Mucosa of stomach (tissue), 1 donor: Measurements from ENCODE around the gene PRTFDC1.

Experiments
- H3K27me3 ChIP-seq: one replicate; pipeline ENCODE4 v1.7.0; 2013; ENCODE audit warnings: mild to moderate bottlenecking, low read length; ENCODE audit not compliant: control insufficient read depth, insufficient read depth
- H3K36me3 ChIP-seq: one replicate; pipeline ENCODE4 v1.7.0; 2013; ENCODE audit warnings: low read length; ENCODE audit not compliant: control insufficient read depth, insufficient read depth
- H3K4me1 ChIP-seq: one replicate; pipeline ENCODE4 v1.7.0; 2013; ENCODE audit warnings: mild to moderate bottlenecking, low read length; ENCODE audit not compliant: control insufficient read depth, insufficient read depth
- H3K4me3 ChIP-seq: one replicate; pipeline ENCODE4 v1.7.0; 2013; ENCODE audit warnings: low read length
- H3K9ac ChIP-seq: one replicate; pipeline ENCODE4 v1.7.0; 2013; ENCODE audit warnings: mild to moderate bottlenecking, low read length, moderate library complexity
- H3K9me3 ChIP-seq: one replicate; pipeline ENCODE4 v1.7.0; 2013; ENCODE audit warnings: mild to moderate bottlenecking, low read length, moderate library complexity; ENCODE audit not compliant: control insufficient read depth
- donor health status: Pancreatic carcinoma.

The PRTFDC1 gene, protein sequence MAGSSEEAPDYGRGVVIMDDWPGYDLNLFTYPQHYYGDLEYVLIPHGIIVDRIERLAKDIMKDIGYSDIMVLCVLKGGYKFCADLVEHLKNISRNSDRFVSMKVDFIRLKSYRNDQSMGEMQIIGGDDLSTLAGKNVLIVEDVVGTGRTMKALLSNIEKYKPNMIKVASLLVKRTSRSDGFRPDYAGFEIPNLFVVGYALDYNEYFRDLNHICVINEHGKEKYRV

DNA sequence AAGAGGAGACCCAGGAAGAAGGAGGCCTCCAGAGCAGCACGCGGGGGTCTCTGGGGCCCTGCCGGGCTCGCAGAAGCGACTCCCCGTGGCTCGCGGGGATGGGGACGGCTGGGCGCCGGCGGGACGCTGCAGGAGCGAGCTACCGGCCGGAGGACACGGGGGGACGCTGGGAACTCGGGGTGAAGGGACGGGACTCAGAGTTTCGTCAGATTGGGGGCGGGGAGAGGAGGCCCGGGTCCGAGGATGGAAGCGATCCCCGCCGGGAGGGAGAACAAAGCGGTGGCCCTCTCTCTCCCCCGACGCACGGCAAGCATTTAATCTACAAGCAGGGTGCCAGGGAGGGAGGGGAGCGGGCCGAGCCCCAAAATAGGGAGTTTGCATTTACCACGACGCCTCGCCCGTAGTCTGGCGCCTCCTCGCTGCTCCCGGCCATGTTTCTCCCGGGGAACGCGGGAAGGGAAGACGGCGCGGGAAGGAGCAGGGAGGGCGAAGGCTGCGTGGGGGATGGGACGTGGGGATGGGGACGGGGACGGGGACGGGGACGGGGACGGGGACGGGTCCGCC is at the start of gene PRTFDC1:
TSS of gene PRTFDC1 (minus strand) at position 464 of the 564 bp plus-strand sequence. CDS start at position 433, 31 bp downstream.
- no peaks in the 10 kb centered on the region for H3K9me3 ChIP-seq
- H3K36me3 ChIP-seq, result no peaks in the 10 kb centered on the region
- peak within 1 kb of the TSS; percentile 81 for H3K9ac ChIP-seq
- peak within 1 kb of the TSS; percentile 44 for H3K4me3 ChIP-seq
- peaks cover 22% of the 10 kb centered on the region for H3K4me1 ChIP-seq
- H3K27me3 ChIP-seq, result no peaks in the 10 kb centered on the region

DNA sequence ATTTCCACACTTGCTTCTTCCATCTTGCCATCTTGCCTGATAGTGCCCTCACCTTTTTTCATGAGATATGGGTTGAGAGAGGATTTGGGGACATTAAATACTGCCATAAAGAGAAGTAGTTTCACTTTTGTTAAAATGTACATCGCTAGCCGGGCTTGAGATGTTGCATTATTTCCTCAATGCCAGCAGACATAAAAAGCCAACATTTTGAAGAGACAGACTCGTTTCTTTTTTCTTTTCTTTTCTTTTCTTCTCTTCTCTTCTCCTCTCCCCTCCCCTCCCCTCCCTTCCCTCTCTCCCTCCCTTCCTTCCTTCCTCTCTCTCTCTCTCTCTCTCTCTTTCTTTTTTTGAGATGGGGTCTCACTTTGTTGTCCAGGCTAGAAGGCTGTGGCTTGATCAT is 45.6 kb upstream of the PRTFDC1 start:
- Histone ChIP-seq H3K9ac (no peak overlapping the region), H3K27me3 (no peaks in the 10 kb centered on the region), H3K4me3 (no peak overlapping the region), H3K36me3 (no peaks in the 10 kb centered on the region), H3K9me3 (no peaks in the 10 kb centered on the region), H3K4me1 (no peaks in the 10 kb centered on the region)

DNA sequence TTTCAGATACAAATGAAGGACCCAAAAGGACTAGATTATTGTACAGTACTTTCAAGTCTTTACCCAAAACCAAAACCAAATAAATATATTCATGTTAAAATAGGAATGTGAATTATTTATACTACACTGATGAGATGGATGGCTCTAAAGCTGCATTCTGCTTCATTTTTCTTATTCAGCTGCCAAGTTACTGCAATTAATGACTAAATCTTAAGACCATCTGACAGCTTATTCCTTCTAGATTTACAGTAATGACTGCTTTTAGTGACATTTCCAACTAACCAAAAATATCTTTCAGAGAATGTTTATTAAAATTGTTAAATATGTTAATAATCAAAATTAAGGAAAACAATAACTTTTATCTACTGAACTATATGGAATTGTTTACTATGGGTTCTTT is 42.7 kb upstream of the PRTFDC1 start:
- no peaks in the 10 kb centered on the region for H3K36me3 ChIP-seq
- H3K27me3 ChIP-seq, result no peaks in the 10 kb centered on the region
- H3K4me3 ChIP-seq, result no peak overlapping the region
- no peaks in the 10 kb centered on the region for H3K4me1 ChIP-seq
- H3K9me3 ChIP-seq, result no peaks in the 10 kb centered on the region
- no peak overlapping the region for H3K9ac ChIP-seq

DNA sequence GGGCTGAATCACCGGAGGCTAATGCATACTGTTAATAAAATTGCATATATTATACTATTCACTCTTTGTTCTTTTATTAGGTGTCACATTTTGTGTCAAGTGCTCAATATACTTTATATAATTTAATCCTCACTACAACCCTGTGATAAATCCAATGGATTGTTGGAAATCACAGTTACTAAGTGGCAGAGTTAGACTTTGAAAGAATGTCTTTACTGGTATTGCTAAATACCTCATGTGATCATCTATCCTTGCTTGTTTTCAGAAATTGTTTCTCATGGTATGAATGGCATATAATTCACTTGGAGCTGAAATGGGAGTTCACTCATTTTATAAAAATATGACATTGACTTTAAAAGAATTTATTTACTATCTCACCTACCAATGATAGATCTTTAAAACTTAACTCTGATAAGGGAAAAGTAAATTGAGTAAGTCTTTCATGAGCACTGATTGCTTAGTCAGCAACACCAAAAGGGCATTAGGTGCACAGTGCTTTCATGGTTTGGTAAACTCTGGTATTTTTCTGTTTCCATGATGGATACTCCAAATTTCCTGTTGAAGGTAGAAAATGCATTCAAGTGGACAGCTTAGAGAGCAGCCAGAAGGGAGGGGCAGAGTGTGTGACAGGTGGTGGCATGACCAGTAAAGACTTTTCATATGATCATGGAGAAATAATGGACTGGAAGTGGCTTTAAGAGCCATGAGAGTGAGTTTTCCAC is 41.0 kb upstream of the PRTFDC1 start:
- Histone ChIP-seq H3K4me3 (no peak overlapping the region), H3K36me3 (no peaks in the 10 kb centered on the region), H3K4me1 (no peaks in the 10 kb centered on the region)

DNA sequence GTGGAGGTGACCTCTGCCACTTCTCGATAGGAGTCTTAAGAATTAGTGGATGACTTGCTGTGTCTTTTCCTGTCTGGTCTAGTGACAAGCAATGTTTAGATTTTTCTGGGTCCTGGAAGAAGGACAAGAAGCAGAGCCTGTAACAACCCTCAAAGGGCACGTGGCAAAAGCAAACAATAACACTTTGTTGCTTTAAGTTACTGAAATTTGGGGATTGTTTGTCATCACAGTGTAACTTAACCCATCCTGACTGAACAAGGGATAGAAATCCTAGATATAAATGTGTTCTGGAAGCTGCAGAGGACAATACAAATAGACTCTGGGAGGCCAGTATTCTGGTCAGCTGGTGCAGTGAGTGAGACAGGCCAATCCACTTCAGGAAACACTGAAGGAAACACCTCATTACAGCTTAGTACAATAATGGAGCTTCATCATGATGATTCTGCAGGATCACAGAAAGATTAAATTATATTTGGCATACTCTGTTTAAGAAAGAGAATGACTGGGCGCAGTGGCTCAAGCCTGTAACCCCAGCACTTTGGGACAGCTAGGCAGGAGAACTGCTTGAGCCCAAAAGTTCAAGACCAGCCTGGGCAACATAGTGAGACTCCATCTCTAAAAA is 40.2 kb upstream of the PRTFDC1 start:
- H3K27me3 ChIP-seq, result no peaks in the 10 kb centered on the region
- no peak overlapping the region for H3K9ac ChIP-seq
- H3K4me1 ChIP-seq, result peaks cover 3% of the 10 kb centered on the region
- no peaks in the 10 kb centered on the region for H3K9me3 ChIP-seq
- H3K4me3 ChIP-seq, result no peak overlapping the region
- H3K36me3 ChIP-seq, result no peaks in the 10 kb centered on the region

More for the DNA sequence above, 41.0 kb upstream of the PRTFDC1 start:
- H3K9ac ChIP-seq, result no peak overlapping the region
- no peaks in the 10 kb centered on the region for H3K27me3 ChIP-seq
- no peaks in the 10 kb centered on the region for H3K9me3 ChIP-seq

DNA sequence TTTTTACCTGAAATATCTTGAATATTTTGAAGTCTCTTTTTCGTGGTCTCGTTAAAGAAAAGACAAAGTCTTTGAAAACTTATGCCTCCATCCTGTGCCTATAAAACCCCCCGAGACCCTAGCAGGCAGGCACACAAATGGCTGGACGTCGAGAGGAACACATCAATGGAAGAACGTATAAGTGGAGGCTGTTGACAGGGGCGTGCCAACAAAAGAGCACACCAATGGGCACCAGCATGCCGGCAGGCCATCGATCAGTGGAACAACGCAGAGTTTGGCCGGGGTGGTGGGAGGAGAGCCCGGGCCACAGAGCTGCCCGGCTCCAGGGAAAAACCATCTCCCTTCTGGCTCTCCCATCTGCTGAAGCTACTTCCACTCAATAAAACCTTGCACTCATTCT is 38.9 kb upstream of the PRTFDC1 start:
- no peak overlapping the region for H3K4me3 ChIP-seq
- no peaks in the 10 kb centered on the region for H3K9me3 ChIP-seq
- H3K4me1 ChIP-seq, result peaks cover 5% of the 10 kb centered on the region
- no peaks in the 10 kb centered on the region for H3K27me3 ChIP-seq
- H3K36me3 ChIP-seq, result no peaks in the 10 kb centered on the region
- no peak overlapping the region for H3K9ac ChIP-seq

DNA sequence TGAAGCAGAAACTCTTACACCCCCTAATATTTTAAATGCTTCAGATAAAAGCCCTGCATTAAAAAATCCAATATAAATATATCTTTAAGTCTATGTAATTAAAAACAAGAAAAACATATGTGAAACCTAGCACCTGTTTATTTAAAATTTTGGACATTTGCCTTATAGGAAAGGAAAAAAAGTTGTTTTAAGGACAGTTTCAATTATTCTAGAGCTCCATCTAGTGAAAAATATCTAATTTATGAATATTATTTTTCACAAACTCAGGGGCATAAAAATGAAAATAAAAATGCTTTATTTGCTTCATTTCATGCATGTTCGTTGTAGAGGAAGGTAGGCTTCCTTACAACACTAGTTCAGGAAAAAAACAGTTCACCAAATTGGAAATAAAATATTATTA is 37.5 kb upstream of the PRTFDC1 start:
- H3K36me3 ChIP-seq, result no peaks in the 10 kb centered on the region
- no peak overlapping the region for H3K4me3 ChIP-seq
- no peaks in the 10 kb centered on the region for H3K9me3 ChIP-seq
- no peaks in the 10 kb centered on the region for H3K27me3 ChIP-seq
- H3K9ac ChIP-seq, result no peak overlapping the region
- H3K4me1 ChIP-seq, result peaks cover 5% of the 10 kb centered on the region

DNA sequence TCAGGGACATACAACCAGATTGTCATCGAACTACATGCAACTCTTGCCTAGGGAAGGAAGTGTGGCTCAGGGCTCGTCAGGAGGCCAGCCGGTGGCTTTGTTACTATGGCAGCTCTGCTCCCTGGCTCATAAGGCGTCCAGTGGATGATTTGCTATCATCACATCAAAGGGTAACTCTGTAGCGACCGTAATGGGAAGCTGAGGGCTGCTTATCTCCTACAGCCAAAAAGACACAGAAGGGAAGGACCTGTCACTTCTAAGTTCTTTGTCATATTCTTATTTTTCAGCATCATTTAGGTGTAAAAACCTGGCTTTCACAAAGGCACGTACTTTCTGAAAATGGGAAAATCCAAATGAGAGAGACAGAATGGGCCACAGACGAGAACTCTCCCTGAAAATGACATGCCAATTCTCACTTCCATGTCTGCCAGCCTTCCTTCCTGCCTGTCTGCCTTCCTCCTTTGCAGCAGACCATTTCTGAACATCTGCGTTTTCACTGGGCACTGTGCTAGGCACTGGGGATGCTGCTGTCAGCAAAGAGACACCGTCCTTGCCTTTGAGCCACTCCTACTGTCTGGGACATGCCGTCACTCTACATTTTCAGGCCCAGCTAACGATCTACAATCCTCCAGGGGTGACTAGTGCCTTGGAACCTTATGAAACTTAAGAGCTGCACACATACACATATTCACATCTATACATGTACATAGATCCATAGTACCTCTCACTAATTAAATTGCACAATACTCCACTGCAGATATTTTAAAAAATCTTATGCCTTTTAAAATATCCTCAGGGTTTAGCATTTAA is 36.6 kb upstream of the PRTFDC1 start:
- Histone ChIP-seq H3K27me3 (no peaks in the 10 kb centered on the region), H3K4me1 (peaks cover 5% of the 10 kb centered on the region), H3K9me3 (no peaks in the 10 kb centered on the region), H3K36me3 (no peaks in the 10 kb centered on the region), H3K9ac (no peak overlapping the region), H3K4me3 (no peak overlapping the region)

DNA sequence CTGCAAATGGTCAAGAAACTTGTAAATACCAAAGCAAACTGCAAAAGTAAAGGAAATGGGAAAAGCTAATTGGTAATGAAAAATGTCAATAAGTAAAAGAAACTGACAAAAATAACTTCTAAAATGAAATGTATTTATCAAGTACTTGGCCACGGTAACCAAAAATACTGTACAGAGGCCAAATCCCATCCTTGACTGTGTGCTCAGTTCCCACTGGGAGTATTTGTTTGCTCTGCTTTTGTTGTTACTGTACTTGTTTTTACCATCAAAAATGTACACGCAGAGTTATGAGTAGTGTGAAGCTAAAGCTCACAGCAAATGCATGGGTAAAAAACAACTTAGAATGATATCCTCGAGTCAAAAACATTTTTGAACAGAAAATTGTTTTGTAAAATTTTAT is 32.5 kb upstream of the PRTFDC1 start:
- Histone ChIP-seq H3K36me3 (no peaks in the 10 kb centered on the region), H3K4me1 (peaks cover 14% of the 10 kb centered on the region), H3K27me3 (no peaks in the 10 kb centered on the region), H3K4me3 (no peak overlapping the region), H3K9ac (no peak overlapping the region), H3K9me3 (no peaks in the 10 kb centered on the region)

DNA sequence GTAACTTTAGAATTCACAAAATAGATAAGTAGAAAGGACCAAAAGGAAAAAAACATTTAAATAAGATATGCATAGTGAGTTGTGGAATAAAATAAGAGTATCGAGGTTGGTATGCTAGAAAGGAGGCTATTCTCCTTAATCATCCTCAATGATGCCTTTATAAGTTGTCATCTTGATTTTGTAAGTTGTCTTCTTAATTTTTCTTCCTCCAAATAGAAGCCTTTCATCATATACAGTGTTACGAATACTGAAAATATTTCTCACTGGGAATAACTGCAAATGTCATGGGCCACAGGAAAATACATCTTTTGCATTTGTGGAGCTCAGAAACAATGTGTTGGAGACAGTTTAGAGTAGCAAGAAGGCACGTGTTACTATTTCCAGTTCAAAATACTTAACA is 31.5 kb upstream of the PRTFDC1 start:
- H3K9me3 ChIP-seq, result no peaks in the 10 kb centered on the region
- H3K4me3 ChIP-seq, result no peak overlapping the region
- peaks cover 14% of the 10 kb centered on the region for H3K4me1 ChIP-seq
- no peaks in the 10 kb centered on the region for H3K27me3 ChIP-seq
- H3K36me3 ChIP-seq, result no peaks in the 10 kb centered on the region
- H3K9ac ChIP-seq, result no peak overlapping the region

DNA sequence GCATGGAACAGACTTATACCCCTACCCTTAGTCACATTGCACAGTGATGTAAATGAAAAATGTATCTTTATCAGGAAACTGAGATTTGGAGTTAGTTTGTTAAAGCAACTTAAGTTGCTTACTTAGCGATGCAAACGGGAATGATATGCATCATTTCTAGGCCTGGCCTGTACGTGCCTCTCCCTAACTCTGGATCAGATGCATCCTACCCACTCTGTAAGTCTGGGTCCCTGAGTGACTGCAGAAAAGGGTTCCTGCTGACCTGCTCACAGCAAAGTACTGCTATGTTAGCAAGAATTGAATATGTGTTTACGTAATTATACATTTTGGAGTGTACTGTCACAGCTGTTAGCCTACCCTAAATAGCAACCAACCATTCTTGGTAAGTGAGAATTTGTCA is 30.7 kb upstream of the PRTFDC1 start:
- H3K4me1 ChIP-seq, result peaks cover 14% of the 10 kb centered on the region
- no peaks in the 10 kb centered on the region for H3K27me3 ChIP-seq
- H3K36me3 ChIP-seq, result no peaks in the 10 kb centered on the region
- no peak overlapping the region for H3K9ac ChIP-seq
- no peak overlapping the region for H3K4me3 ChIP-seq
- no peaks in the 10 kb centered on the region for H3K9me3 ChIP-seq
